SKM-1 treated with dmso at 0.1 percent for 144 hours (cell line): ENCODE measurements around the gene CORO2A.

Experiments
- DNase-seq: peaks from one replicate; lab custom pipeline; 2025; ENCODE audit not compliant: unreplicated experiment; lab: John Stamatoyannopoulos, UW

CORO2A gene

DNA sequence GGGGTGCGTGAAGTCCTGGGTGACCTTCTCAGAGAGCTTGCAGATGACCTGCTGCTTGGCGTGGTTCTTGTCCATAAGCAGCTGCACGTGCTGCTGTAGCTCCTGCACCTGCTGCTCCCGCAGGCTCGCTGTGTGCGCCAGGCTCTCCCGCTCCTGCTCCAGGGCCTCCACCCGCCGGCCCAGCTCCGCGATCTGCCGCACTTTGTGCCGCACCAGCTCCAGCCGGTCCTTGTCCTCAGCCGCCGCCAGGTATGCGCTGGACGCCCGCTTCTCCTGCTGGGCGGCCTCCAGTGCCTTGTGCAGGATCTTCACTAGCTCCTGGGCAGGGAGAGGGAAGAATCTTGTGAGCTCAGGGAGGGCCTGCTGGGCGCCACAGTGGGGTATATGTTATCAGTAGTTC lies 28.5 kb upstream of the CORO2A start:
- no peak for DNase-seq

GRCh38 chr9:98219794-98220370 lies 27.4 kb upstream of the CORO2A start:
- DNase-seq, result no peak

GRCh38 chr9:98219364-98219716 lies 26.9 kb upstream of the CORO2A start:
- DNase-seq, result no peak

DNA sequence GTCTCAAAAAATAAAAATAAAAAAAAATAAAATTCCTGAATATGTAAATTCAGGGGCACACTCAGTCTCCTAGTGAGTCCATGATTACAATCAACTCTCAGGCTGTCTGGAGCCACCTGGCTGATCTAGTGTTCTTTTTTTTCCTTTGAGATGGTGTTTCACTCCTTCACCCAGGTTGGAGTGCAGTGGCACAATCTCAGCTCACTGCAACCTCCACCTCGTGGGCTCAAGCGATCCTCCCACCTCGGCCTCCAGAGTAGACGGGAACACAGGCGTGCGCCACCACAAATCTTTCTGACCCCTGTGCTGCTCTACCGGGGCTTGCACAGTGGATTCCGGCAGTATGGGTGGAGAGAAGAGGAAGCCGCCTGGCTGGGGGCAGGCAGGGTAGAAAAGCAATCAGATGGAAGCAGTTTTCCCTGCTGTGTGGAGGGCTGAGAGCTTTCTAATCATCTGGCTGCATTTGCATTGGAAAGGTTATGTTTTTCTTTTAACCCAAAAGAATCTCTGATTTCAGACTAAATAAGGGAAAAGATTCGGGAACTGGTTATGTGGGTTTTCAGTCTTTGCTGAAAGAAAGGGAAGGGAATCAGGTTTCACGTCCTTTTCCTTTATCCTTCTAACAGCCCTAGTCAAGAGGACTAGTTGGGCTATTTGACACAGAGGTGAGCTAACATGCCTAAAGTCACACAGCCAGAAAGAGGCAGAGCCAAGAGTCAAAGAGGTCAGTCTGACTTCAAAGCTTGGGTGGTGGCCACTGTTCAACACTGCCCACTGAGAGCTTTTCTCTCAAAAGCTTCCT lies 26.3 kb upstream of the CORO2A start:
- DNase-seq, result no peak

GRCh38 chr9:98217255-98217654 lies 24.8 kb upstream of the CORO2A start:
- DNase-seq, result no peak

DNA sequence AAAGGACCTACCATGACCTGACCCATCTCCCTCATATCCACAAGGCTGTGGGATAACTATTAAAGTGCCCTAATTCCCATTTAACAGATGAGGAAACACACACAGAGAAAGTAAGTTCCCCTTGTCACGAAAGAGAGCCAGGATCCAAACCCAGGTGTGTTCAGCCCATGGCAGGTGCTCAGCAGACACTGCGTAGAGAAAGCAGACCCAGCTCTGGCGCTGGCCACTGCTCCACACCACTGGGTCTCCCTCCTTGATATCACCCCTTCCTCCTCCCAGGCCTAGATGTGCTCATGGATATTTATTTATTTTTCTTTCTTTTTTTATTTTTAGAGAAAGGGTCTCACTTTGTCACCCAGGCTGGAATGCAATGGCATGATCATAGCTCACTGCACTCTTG lies 24.0 kb upstream of the CORO2A start:
- no peak for DNase-seq

DNA sequence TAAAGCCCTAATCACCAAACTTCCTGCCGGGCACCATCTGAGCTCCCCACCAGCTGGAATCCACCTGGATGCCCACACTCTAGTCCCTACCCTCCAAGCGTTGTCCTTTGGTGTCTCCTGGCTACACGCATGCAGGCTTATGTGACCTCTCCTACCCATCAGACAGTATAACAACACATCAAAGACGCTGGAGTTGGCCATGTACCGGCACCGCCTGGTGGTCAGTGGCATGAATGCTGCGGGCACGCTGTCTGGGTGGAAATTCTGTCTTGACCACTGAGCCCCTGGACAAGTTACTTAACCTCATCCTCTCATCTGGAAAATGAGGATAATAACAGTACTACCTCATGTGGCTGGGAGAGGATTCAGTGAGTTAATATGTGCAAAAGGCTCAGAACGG lies 23.4 kb upstream of the CORO2A start:
- no peak for DNase-seq

- no peak for DNase-seq
Observed at GRCh38 chr9:98215271-98215670, 22.8 kb upstream of the CORO2A start.

DNA sequence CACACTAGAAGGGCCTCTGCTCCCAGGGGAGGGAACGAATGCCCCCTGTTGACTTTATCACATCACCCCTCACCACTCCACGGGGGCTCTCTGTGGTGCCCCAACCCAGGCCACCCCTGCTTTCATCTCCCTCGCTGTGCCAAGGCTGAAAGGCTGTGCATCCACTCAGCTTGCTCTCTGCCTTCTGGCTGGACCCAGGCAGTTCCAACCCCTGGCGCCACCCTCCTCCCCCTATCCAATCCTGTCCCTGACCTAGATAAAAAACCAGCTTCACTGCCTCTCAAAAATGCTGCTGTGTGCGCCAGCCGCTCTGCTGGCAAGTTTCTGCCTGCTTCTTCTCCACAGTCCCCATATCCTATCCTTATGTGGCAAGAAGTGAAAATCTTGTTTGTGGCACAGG lies 22.4 kb upstream of the CORO2A start:
- DNase-seq, result no peak

DNA sequence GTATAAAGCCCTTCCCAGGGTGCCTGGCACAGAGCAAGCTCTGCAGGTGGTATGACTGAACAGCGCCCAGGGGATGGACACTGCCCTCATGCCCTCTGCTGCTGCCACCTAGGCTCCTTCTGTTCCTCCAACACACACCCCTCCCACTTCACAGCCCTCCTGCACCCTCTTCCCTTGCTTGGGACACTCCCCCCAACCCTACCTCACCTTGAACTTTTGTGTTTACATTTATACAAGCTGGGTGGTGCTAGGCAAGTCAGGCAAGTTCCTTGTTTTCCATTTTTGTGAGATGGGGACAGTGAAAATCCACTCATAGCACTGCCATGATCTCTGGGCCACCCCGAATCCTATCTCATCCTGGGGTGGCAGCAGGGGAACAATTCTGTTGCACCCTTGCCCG lies 18.8 kb upstream of the CORO2A start:
- no peak for DNase-seq

DNA sequence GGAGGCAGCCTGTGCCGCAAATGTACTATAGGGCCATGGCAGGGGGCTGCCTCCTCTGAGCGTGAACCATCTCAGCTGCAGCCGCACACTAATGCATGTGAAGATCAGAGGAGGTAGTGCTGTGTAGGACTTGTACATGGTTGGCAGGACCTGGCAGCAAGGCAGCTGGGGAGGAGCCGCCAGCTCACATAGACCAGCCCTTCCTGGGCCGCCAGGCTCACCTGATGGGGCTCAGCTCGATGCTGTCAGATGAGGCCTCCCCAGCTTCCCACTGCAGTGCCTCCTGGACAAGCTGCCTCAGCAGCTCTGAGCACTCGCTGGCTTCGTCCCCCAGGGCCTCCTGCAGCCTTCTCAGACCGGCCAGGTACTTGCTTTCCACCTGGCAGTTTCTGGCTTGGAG lies 18.0 kb upstream of the CORO2A start:
- no peak for DNase-seq

- DNase-seq, result no peak
Observed at GRCh38 chr9:98209530-98209929, 17.1 kb upstream of the CORO2A start.

DNA sequence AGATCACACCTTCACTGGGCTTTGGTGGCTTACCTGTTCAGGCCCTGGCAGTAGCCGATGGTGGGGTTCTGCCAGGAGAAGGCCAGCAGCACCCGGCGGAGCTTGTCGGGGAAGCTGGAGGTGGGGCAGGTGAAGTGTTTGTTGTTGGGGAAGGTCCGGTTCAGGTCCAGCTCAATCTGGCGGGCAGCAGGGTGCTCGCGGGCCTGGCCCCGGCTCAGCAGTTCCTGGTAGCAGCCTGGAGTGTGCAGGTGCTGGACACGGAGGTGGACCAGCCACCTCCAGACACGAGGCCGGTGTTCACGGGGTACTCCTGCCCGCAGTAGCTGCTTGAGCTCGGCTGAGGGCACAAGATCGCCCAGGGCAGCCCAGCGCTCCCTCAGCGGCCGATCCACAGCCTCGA lies 16.2 kb upstream of the CORO2A start:
- no peak for DNase-seq

GRCh38 chr9:98207606-98208005 lies 15.2 kb upstream of the CORO2A start:
- DNase-seq, result no peak

DNA sequence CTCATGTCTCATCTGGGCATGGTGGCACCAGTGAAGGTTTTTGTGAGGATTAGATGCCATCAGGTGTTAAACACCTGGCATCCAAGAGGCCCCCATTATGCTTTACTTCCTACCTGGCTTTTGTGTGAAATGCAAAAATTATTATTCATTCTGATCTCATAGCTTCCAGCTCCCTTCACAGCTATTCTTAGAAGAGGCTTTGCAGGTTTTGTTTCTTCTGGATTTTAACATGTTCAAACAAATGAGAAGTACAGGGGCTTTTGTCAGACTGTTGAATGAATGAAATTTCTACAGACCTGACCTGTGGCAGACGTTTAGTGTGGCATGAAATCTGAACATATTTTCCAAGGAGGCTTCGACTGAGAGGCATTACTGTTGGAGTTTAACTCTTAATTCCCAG lies 14.3 kb upstream of the CORO2A start:
- DNase-seq, result no peak

DNA sequence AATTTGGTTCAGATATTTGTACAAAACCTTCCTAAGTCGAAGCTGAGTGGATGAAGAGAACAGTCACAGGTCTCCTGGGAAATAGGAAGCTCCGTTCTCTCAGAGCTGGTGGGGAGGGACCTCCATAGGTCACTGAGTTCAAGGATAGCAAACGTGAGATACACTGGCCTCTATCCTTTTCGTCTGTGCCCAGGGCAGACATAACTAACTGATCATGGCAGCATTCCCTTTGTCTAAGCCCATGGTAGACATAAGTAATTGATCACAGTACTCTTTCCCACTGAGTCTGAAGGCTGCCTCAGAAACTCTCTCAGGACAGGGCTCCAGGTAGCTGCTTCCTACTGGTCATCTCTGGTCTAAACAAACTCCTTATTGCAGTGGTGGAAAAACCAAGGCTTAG lies 12.3 kb upstream of the CORO2A start:
- DNase-seq, result no peak

- DNase-seq, result no peak
Observed at GRCh38 chr9:98203153-98203552, 10.7 kb upstream of the CORO2A start.

- no peak for DNase-seq
Observed at GRCh38 chr9:98202252-98202651, 9.8 kb upstream of the CORO2A start.

- DNase-seq, result no peak
Observed at GRCh38 chr9:98201749-98202148, 9.3 kb upstream of the CORO2A start.

GRCh38 chr9:98201102-98201501 lies 8.7 kb upstream of the CORO2A start:
- no peak for DNase-seq

- no peak for DNase-seq
Observed at GRCh38 chr9:98199388-98200033, 7.1 kb upstream of the CORO2A start.

- no peak for DNase-seq
Observed at GRCh38 chr9:98195671-98196070, 3.2 kb upstream of the CORO2A start.
